Measurements from ENCODE around the gene MBOAT7.
"Not testable (repeated sequence)": the region's sequence is repeated elsewhere in the genome, so short reads cannot be mapped to it uniquely, and the experiment has no call there.

MBOAT7 gene

GRCh38 chr19:54189145-54189734, at the start of gene MBOAT7:
Gene MBOAT7 (minus strand): TSS chr19:54189580. CDS start chr19:54188508, 1,072 bp downstream.
- DNase-seq: no peak

- DNase-seq: no peak
These were observed 44.6 kb upstream of the MBOAT7 start for GRCh38 chr19:54233941-54234340.

GRCh38 chr19:54231077-54231931, 41.9 kb upstream of the MBOAT7 start:
- DNase-seq: peak; percentile 78

- no peak for DNase-seq
These were observed 40.7 kb upstream of the MBOAT7 start for GRCh38 chr19:54230031-54230430.

- no peak for DNase-seq
These were observed 39.8 kb upstream of the MBOAT7 start for GRCh38 chr19:54229146-54229545.

- not testable (repeated sequence) for DNase-seq
These were observed 35.2 kb upstream of the MBOAT7 start for GRCh38 chr19:54224619-54225018.

GRCh38 chr19:54223937-54224281, 34.5 kb upstream of the MBOAT7 start:
- not testable (repeated sequence) for DNase-seq

GRCh38 chr19:54223277-54223936, 34.0 kb upstream of the MBOAT7 start:
- DNase-seq: not testable (repeated sequence)

- not testable (repeated sequence) for DNase-seq
These were observed 33.3 kb upstream of the MBOAT7 start, which contains the start of gene LILRB3 for GRCh38 chr19:54222474-54223276. Gene LILRB3 (minus strand): TSS chr19:54223007. CDS start chr19:54222976, 31 bp downstream.

GRCh38 chr19:54221947-54222346, 32.6 kb upstream of the MBOAT7 start:
- DNase-seq: not testable (repeated sequence)

- DNase-seq: not testable (repeated sequence)
These were observed 30.3 kb upstream of the MBOAT7 start for GRCh38 chr19:54219702-54220101.

- no peak for DNase-seq
These were observed 29.7 kb upstream of the MBOAT7 start for GRCh38 chr19:54218960-54219661.

GRCh38 chr19:54218259-54218658, 28.9 kb upstream of the MBOAT7 start:
- no peak for DNase-seq

- DNase-seq: not testable (repeated sequence)
These were observed 28.3 kb upstream of the MBOAT7 start for GRCh38 chr19:54217517-54218247.

GRCh38 chr19:54216869-54217268, 27.5 kb upstream of the MBOAT7 start:
- no peak for DNase-seq

GRCh38 chr19:54214734-54215133, 25.4 kb upstream of the MBOAT7 start:
- DNase-seq: not testable (repeated sequence)

- DNase-seq: not testable (repeated sequence)
These were observed 24.8 kb upstream of the MBOAT7 start for GRCh38 chr19:54214217-54214616.

GRCh38 chr19:54211235-54211634, 21.9 kb upstream of the MBOAT7 start:
- no peak for DNase-seq

- no peak for DNase-seq
These were observed 20.6 kb upstream of the MBOAT7 start for GRCh38 chr19:54209811-54210494.

- no peak for DNase-seq
These were observed 19.9 kb upstream of the MBOAT7 start for GRCh38 chr19:54209058-54209810.
